Retinal pigment epithelial cell (primary cell): Measurements from ENCODE around the gene EPHB1.

Experiments used
- DNase-seq: peaks from one replicate; pipeline ENCODE4 v3.0.0-alpha.2; 2010; ENCODE audit warnings: low read depth
- H3K4me3 ChIP-seq: 2 replicates; pipeline ENCODE4 v1.5.1; 2011; ENCODE audit warnings: mild to moderate bottlenecking, low read length, control low read depth, moderate library complexity
- CTCF ChIP-seq: conservative IDR thresholded peaks from 2 replicates; pipeline ENCODE4 v1.5.1; 2011; ENCODE audit warnings: low read depth, low read length, control low read depth, inconsistent platforms

Gene EPHB1

GRCh38 chr3:135301670-135302069 is 506.6 kb downstream of the EPHB1 start:
- no peak for TF ChIP-seq CTCF
- no peak overlapping the region for H3K4me3 ChIP-seq
- DNase-seq, result no peak

- H3K4me3 ChIP-seq, result no peak overlapping the region
- no peak for TF ChIP-seq CTCF
- DNase-seq, result no peak
Measured at GRCh38 chr3:135304378-135304777, 509.3 kb downstream of the EPHB1 start.
